Activated CD8-positive, alpha-beta T cell treated with anti-CD3 and anti-CD28 coated beads for 36 hours (primary cell): ENCODE data around the gene ANKRD27. TPM values are rescaled to one million over a fixed set of nuclear protein-coding genes. Genes with fewer than 3 reads are reported as not detected.
A peak's percentile ranks its signal among the peaks of the same experiment; 100 is the strongest.
"Not testable (repeated sequence)": the region's sequence is repeated elsewhere in the genome, so short reads cannot be mapped to it uniquely, and the experiment has no call there.

Experiments
- ATAC-seq: fragments of 200-7000 bp; cut with Tn5 transposase; one replicate; pipeline ENCODE4 v1.10.0; 2021; ENCODE audit warnings: mild to moderate bottlenecking, moderate library complexity
- CTCF ChIA-PET: fragments of 350-600 bp; sonication (Branson Sonifier 250); formaldehyde crosslinking; loops from one replicate; lab custom pipeline; 2021; ENCODE audit warnings: antibody characterized with exemption; lab: Charles Lee
- POLR2A ChIA-PET: fragments of 350-600 bp; sonication (Branson Sonifier 250); formaldehyde crosslinking; loops from one replicate; lab custom pipeline; 2021; ENCODE audit warnings: antibody characterized with exemption; lab: Charles Lee
- DNase-seq: peaks from one replicate; pipeline ENCODE4 v3.0.0-alpha.2; 2020
- H3K27ac Mint-ChIP-seq: one replicate; pipeline ENCODE4 v1.8.0; 2021; ENCODE audit warnings: mild to moderate bottlenecking, mixed read lengths
- H3K27me3 Mint-ChIP-seq: one replicate; pipeline ENCODE4 v1.8.0; 2021; ENCODE audit warnings: mixed read lengths
- H3K36me3 Mint-ChIP-seq: one replicate; pipeline ENCODE4 v1.8.0; 2021; ENCODE audit warnings: low read depth, mixed read lengths
- H3K4me1 Mint-ChIP-seq: one replicate; pipeline ENCODE4 v1.8.0; 2021; ENCODE audit warnings: low read depth, mixed read lengths
- H3K4me3 Mint-ChIP-seq: one replicate; pipeline ENCODE4 v1.8.0; 2021; ENCODE audit warnings: mild to moderate bottlenecking, moderate library complexity, mixed read lengths
- H3K9me3 Mint-ChIP-seq: one replicate; pipeline ENCODE4 v1.8.0; 2021; ENCODE audit warnings: mixed read lengths
- intact Hi-C: fragments of 100-400 bp; cut with micrococcal nuclease; formaldehyde crosslinking; loops from one replicate; pipeline ENCODE4 v1.10.0; 2022
- total RNA-seq, 2 experiments: library from RNA; stranded (reverse); gene quantifications; one replicate each; pipeline ENCODE4 v1.2.3, GENCODE V29; 2021
- TF ChIP-seq, protein P1 (sequence below): fragments of 200-600 bp; IDR thresholded peaks from one replicate; pipeline ENCODE4 v1.8.0; 2022; ENCODE audit warnings: antibody characterized with exemption, mild to moderate bottlenecking

Gene ANKRD27
- total RNA-seq, 2 experiments from 2014 or later, result 34.2 to 41.0 TPM

DNA sequence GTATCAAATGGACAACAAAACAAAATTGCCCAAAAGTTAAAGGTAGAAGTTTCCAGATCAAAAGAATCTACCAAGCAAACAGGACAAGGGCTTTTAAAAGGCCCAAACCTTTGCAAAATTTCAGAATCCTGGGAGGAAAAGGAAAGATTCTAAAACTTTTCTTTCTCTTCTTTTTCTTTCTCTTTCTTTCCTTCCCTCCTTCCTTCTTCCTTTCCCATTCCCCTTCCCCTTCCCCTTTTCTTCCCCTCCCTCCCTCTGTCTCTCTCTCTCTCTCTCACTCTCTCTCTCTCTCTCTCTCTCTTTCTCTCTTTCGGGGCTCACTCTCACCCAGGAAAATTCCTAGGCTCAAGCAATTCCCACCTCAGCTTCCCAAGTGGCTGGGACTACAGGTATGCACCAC is 98.2 kb downstream of the ANKRD27 start:
- Mint-ChIP-seq H3K27me3 (no peaks in the 10 kb centered on the region), H3K4me3 (no peak overlapping the region), H3K4me1 (peaks cover 16% of the 10 kb centered on the region), H3K9me3 (no peaks in the 10 kb centered on the region), H3K27ac (no peak overlapping the region), H3K36me3 (no peaks in the 10 kb centered on the region)
- DNase-seq (no peak), ATAC-seq (no peak)
- intact Hi-C loops, result loop anchor here (10.0 kb wide), 1 partner anchor 232 kb away; the partner anchor contains the start of gene ZNF507
- ChIA-PET CTCF (no interaction called here), POLR2A (no interaction called here)
- TF ChIP-seq, protein P1, sequence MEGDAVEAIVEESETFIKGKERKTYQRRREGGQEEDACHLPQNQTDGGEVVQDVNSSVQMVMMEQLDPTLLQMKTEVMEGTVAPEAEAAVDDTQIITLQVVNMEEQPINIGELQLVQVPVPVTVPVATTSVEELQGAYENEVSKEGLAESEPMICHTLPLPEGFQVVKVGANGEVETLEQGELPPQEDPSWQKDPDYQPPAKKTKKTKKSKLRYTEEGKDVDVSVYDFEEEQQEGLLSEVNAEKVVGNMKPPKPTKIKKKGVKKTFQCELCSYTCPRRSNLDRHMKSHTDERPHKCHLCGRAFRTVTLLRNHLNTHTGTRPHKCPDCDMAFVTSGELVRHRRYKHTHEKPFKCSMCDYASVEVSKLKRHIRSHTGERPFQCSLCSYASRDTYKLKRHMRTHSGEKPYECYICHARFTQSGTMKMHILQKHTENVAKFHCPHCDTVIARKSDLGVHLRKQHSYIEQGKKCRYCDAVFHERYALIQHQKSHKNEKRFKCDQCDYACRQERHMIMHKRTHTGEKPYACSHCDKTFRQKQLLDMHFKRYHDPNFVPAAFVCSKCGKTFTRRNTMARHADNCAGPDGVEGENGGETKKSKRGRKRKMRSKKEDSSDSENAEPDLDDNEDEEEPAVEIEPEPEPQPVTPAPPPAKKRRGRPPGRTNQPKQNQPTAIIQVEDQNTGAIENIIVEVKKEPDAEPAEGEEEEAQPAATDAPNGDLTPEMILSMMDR, result no peak

DNA sequence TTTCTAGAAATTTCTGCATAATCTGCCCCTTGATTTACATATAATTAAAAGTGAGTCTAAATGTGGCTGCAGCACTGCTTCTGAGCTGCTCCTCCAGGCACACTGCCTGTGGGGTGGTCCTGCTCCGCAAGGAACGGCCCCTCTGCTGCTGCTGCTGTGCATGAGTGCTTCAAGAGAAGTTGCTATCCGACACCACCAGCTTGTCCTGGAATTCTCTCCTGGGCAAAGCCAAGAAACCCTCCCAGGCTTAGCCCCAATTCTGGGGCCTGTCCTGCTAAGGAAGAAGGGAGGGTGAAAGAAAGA is 101.5 kb downstream of the ANKRD27 start:
- CTCF ChIA-PET, result interaction anchor here (2.0 kb wide), 1 partner anchor 11 kb away, joined by 6 read pairs; no protein-coding TSS in a partner anchor
- Mint-ChIP-seq H3K4me3 (no peak overlapping the region), H3K27me3 (peaks cover 8% of the 10 kb centered on the region), H3K27ac (no peak overlapping the region), H3K9me3 (no peaks in the 10 kb centered on the region), H3K36me3 (no peaks in the 10 kb centered on the region), H3K4me1 (peaks cover 13% of the 10 kb centered on the region)
- POLR2A ChIA-PET, result no interaction called here
- TF ChIP-seq, protein P1, result no peak
- DNase-seq (no peak), ATAC-seq (no peak)
- intact Hi-C loops, result loop anchor here (10.0 kb wide), 1 partner anchor 229 kb away; the partner anchor contains the start of gene ZNF507

DNA sequence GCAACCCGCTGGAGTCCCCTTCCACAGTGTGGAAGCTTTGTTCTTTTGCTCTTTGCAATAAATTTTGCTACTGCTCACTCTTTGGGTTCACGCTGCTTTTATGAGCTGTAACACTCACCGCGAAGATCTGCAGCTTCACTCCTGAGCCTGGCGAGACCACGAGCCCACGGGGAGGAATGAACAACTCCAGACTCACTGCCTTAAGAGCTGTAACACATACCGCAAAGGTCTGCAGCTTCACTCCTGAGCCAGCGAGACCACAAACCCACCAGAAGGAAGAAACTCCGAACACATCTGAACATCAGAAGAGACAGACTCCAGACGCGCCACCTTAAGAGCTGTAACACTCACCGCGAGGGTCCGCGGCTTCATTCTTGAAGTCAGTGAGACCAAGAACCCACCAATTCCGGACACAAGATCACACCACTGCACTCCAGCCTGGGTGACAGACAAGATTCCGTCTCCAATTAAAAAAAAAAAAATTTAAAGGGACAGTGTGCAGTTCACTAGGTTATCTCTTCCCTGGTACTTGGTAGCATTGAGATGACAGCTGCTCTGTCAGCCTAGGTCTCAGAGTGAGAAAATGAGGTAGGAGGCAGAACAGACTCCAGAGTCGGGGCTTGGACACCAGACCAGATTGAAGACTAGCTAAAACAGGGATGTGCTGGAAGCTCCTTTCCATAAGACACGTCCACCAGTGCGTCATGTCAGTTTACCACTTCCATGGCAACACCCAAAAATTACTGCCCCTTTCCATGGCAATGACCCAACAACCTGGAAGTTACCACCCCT is 102.1 kb downstream of the ANKRD27 start:
- H3K27ac Mint-ChIP-seq, POLR2A ChIA-PET, H3K9me3 Mint-ChIP-seq, H3K36me3 Mint-ChIP-seq, H3K27me3 Mint-ChIP-seq: not testable (repeated sequence)
- intact Hi-C loops, result loop anchor here (10.0 kb wide), 1 partner anchor 228 kb away; the partner anchor contains the start of gene ZNF507
- Mint-ChIP-seq H3K4me1 (peaks cover 13% of the 10 kb centered on the region), H3K4me3 (peak overlapping the region; percentile 68)
- ATAC-seq, result peak; percentile 67
- CTCF ChIA-PET, result interaction anchor here (1.1 to 2.0 kb wide), 2 partner anchors 11 to 233 kb away, joined by 5 to 6 read pairs; no protein-coding TSS in a partner anchor
- peak; percentile 28 for DNase-seq

DNA sequence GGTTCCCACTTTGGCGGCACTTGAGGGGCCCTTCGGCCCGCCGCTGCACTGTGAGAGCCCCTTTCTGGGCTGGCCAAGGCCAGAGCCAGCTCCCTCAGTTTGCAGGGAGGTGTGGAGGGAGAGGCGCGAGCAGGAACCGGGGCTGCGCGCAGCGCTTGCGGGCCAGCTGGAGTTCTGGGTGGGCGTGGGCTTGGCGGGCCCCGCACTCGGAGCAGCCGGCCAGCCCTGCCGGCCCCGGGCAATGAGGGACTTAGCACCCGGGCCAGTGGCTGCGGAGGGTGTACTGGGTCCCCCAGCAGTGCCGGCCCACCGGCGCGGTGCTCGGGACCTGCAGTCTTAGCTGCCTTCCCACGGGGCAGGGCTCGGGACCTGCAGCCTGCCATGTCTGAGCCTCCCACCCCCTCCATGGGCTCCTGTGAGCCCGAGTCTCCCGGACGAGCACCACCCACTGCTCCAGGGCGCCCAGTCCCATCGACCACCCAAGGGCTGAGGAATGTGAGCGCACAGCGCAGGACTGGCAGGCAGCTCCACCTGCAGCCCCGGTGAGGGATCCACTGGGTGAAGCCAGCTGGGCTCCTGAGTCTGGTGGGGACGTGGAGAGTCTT is 103.4 kb downstream of the ANKRD27 start:
- POLR2A ChIA-PET, DNase-seq, H3K4me3 Mint-ChIP-seq, H3K36me3 Mint-ChIP-seq, H3K27ac Mint-ChIP-seq, ATAC-seq, H3K9me3 Mint-ChIP-seq: not testable (repeated sequence)
- Mint-ChIP-seq H3K27me3 (peaks cover 10% of the 10 kb centered on the region), H3K4me1 (peaks cover 13% of the 10 kb centered on the region)
- CTCF ChIA-PET, result interaction anchor here (2.1 kb wide), 1 partner anchor 134 kb away, joined by 4 read pairs; no protein-coding TSS in a partner anchor
- intact Hi-C loops, result loop anchor here (10.0 kb wide), 1 partner anchor 227 kb away; the partner anchor contains the start of gene ZNF507

DNA sequence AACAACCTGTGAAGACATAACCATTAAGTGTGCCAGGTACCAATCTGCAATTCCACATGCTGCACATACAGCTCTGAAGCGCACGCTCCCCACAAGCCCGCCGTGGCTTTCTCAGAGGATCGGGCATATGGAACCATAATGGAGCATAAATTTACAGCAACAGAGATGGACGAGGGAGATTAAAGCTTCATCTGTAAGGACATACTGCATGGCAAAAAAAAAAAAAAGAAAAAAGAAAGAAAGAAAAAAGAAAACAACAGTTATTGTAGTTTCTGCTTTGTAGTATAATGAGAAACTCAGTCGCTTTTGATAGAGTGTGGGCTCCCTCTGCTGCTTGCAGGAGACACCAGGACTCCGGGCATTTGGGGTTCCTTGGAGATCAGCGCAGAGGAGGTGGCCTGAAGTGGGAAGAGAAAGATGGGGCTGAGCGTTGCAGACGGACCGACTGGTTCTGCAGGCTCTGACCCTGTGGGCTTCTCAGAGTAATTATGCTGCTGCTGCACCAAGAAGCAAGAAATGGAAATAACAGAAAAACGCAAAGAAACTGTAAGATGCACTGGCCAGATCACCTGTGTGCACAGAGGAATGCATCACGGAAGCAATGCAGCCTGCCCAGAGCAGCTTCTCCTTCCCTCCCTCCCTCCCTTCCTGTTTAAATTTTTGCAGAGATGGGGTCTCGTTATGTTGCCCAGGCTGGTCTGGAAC is 104.7 kb downstream of the ANKRD27 start:
- intact Hi-C loops, result loop anchor here (10.0 kb wide), 1 partner anchor 225 kb away; the partner anchor contains the start of gene ZNF507
- ChIA-PET CTCF (interaction anchor here (0.7 to 2.1 kb wide), 5 partner anchors 30 to 230 kb away, joined by 3 to 8 read pairs (median 4); no protein-coding TSS in a partner anchor), POLR2A (interaction anchor here (1.5 kb wide), 1 partner anchor 10 kb away, joined by 5 read pairs; no protein-coding TSS in a partner anchor)
- H3K9me3 Mint-ChIP-seq, result no peaks in the 10 kb centered on the region
- no peak overlapping the region for H3K27ac Mint-ChIP-seq
- TF ChIP-seq, protein P1, result peak; percentile 69
- peaks cover 13% of the 10 kb centered on the region for H3K4me1 Mint-ChIP-seq
- H3K4me3 Mint-ChIP-seq, result no peak overlapping the region
- ATAC-seq, result peak; percentile 73
- H3K36me3 Mint-ChIP-seq, result no peaks in the 10 kb centered on the region
- H3K27me3 Mint-ChIP-seq, result peaks cover 10% of the 10 kb centered on the region
- peak; percentile 69 for DNase-seq
